ENCODE results near the gene F2R.
"Not testable (repeated sequence)": the region's sequence is repeated elsewhere in the genome, so short reads cannot be mapped to it uniquely, and the experiment has no call there.

F2R gene

DNA sequence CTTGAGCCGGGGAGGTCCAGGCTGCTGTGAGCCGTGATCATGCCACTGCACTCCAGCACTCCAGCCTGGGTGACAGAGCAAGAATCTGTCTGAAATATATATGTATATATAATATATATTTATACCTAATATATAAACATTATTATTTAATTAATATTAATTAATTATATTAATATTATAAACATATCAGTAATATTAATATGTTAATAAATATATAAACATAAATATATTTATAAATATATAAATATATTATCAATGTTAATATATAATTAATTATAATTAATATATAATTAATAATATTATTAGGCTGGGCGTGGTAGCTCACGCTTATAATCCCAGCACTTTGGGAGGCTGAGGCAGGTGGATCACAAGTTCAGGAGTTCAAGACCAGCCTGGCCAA, 41.1 kb downstream of the F2R start:
- DNase-seq (ENCODE audit: low spot score) = no peak

DNA sequence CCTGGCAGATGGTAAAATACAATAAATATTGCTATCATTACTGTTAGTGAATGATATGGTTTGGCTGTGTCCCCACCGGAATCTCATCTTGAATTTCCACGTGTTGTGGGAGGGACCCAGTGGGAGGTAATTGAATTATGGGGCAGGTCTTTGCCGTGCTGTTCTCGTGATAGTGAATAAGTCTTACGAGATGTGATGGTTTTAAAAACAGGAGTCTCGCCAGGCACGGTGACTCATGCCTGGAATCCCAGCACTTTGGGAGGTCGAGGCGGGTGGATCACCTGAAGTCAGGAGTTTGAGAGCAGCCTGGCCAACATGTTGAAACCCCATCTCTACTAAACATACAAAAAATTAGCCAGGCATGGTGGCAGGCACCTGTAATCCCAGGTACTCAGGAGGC, 45.2 kb downstream of the F2R start:
- DNase-seq (ENCODE audit: low spot score) = not testable (repeated sequence)

DNA sequence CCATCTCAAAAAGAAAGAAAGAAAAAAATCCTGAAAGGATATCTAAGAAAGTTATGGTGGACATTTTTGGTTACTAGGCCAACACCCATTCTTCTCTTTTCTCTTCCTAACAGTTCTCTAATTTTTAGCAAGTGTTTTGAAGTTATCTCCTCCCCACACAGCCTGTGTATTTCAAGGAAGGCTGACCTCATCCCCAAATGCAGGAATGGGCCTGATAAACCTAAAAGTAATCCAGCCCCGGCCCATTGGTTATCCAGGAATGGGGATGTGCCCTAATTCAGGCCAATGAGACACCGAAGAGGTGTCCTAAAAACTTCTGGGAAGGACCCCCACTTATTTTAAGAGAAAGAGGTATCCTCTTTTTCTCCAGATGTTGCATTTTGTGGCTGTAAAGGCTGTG, 46.6 kb downstream of the F2R start:
- DNase-seq (ENCODE audit: low spot score) = no peak

DNA sequence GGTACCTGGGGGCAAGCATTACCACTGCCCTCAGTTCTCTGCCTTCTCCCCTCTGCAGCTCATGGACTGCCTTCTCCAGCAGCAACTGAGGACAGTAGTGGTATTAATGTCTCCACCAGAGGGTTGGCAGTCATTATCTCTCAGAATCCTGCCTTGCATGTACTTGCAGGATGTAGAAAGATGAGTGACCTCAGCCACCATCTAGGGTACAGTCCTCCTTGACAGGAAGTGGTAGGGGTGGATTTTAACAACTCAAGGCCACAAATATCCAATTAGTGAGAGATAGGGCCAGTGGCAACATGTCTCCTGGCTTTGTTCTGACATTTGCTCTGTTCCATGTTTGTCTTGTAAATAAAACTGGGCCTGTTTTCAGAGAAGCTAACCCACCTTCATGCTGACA, 47.2 kb downstream of the F2R start:
- DNase-seq (ENCODE audit: low spot score) = no peak

DNA sequence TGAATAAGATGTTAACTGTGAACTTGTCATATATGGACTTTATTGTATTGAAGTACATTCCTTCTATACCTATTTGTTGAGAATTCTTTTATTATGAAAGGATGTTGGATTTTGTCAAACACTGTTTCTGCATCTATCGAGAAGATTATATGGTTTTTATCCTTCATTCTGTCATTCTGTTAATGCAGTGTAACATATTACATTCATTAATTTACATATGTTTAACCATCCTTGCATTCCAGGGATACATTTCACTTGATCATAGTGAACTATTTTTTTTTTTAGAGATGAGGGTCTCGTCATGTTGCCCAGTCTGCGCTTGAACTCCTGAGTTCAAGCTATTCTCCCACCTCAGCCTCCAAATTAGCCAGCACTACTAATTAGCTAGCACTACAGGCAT, 48.4 kb downstream of the F2R start:
- DNase-seq (ENCODE audit: low spot score) = no peak

DNA sequence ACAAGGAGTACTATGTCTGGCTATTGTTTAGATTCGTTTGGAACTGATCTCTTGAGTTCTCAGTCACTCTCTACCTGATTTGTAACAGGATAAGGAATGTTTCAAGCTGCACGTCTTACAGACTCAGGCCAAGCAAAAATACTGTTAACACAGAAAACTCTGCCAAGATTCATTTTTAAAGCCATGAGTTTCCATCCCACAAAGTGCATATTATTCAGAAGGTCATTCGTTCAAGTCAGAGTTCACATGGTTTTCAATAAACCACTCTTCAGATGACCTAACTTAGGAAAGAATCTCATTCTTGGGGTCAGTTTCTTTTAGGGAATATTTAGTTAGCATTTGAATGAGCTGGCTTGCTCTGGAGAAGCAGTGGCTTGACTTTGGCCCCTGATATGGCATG, 49.3 kb downstream of the F2R start:
- no peak for DNase-seq (ENCODE audit: low spot score)

DNA sequence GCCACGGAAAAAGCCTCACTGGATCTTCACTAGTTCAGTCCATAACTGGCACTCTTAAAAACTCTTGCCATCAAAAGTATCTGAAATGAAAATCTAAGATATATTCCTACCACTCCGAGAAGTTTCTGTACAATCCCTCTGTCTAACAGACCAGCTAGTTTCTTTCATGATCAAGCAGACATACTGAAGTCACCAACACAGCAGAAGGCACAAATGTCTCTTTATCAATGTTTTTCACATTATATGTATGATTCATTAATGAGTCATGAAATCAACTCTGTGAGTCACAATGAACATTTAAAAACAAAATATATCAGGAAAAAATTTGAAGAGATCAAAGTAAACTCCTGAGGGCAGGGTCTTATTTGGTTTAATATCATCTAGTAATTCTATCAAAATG, 50.8 kb downstream of the F2R start:
- DNase-seq (ENCODE audit: low spot score) = no peak

DNA sequence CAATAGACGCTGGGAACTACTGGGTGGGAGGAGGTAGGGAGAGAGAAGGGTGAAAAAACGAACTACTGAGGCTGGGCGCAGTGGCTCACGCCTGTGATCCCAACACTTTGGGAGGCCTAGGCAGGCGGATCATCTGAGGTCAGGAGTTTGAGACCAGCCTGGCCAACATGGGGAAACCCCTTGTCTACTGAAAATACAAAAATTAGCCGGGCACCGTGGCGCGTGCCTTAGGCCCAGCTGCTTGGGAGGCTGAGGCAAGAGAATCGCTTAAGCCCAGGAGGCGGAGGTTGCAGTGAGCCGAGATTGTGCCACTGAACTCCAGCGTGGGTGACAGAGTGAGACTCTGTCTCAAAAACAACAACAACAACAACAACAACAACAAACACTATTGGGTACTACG, 55.1 kb downstream of the F2R start:
- not testable (repeated sequence) for DNase-seq (ENCODE audit: low spot score)

DNA sequence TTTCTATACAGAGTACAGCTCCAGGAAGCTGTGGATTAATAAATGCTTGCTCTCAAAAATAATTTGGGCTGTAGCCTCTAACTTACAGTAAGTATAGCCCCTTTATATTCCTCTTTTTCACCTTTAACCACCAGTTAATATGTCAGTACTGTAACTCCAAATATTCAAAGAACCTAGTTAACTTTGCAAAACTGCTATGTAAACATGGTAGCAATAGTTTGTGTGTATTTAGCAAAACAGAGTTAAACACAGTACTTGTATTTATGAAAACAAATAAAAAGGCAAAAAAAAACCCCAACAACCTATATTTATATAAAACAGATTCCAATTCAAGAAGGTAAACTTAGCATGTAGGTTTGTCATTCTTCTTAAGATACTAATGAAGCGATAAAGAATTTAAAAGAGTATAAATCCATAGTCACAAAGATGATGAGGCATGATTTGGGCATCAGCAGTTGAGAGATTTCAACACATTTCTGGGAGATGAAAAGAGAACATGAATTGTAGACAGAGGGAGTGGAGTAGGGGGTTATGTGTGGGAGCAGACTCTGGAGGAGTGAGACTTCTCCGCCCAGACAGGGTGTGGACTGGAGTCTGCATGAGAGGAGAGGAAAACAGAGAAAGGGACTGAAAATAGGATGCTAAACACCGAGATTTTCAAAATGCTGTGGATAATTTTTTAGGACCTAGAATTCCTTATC, 55.9 kb downstream of the F2R start:
- DNase-seq (ENCODE audit: low spot score) = no peak

DNA sequence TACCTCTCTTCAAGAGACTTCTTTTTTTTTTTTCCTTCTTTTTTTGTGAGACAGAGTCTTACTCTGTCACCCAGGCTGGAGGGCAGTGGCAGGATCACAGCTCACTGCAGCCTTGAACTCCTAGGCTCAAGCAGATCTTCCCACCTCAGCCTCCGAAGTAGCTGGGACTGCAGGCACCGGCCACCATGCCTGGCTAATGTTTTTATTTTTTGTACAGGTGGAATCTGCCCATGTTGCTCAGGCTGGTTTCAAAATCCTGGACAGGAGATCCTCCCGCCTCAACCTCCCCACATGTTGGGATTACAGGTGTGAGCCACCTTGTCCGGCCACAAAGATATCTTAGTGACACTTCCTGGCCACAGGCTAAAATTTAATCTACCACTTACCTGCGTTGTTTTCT, 60.0 kb downstream of the F2R start:
- no peak for DNase-seq (ENCODE audit: low spot score)

DNA sequence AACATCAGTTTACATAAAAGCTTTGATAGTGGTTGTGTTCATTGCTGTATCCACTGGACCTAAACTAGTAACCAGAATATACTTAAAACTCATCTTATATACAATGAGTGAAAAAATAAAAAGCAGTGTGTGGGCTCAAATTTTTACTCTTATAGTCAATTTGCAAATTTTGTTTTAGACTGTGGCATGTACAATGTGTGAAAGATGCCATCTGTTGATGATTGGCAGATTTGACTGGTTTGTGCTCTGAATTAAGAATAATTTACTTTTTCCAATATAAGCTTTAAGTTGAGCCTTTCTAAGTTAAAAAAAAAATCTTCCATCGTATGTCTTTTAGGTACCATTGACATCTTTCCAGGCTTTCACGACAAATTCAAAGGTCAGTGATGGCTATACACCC, 60.5 kb downstream of the F2R start:
- DNase-seq (ENCODE audit: low spot score) = no peak

DNA sequence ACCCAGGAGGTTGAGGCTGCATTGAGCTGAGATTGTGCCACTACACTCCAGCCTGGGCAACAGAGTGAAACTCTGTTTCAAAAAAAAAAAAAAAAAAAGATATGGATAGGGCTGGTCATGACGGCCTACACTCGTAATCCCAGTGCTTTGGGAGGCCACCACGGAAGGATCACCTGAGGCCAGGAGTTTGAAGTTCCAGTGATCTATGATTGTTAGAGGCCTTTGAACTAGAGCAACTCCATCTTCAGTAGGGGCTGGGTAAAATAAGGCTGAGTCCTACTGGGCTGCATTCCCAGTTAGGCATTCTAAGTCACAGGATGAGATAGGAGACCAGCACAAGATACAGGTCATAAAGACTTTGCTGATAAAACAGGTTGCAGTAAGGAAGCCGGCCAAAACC, 64.7 kb downstream of the F2R start:
- DNase-seq (ENCODE audit: low spot score) = not testable (repeated sequence)

DNA sequence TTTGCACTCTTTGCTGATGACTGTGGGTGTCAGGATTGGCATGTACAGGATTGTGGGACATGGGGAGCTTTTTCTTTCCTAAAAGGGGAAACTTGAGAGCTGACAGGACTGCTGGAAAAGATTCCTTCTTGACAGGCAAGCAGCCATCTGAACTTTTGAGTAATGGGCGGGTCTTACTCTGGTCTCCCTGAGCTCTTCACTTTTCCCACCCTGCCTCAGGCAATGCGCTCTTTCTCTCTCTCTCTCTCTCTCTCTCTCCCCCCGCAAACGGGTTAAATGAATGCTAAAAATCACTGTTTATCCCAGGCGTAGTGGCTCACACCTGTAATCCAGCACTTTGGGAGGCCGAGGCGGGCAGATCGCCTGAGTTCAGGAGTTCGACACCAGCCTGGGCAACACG, 65.8 kb downstream of the F2R start:
- no peak for DNase-seq (ENCODE audit: low spot score)

DNA sequence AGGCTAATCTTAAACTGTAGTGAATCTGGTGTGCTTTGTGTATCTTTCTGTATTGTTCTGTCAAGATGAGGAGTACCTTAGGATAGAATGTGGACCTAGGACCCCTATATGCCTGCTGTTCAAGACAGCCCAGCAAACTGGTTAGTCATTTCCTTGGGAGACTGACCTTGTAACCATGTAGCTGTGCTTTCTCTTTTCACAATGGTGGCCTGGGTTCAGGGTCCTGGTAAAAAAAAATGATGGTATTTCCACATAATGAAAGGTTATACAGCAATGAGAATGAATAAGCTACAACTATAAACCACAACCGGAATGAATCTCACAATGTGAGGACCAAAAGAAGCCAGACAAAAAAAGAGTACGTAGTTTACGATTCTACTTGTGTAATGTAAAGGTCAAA, 66.5 kb downstream of the F2R start:
- no peak for DNase-seq (ENCODE audit: low spot score)

Data from germinal center (tissue), 1 donor.